ENCODE results near the gene BUD31.

BUD31 gene

DNA sequence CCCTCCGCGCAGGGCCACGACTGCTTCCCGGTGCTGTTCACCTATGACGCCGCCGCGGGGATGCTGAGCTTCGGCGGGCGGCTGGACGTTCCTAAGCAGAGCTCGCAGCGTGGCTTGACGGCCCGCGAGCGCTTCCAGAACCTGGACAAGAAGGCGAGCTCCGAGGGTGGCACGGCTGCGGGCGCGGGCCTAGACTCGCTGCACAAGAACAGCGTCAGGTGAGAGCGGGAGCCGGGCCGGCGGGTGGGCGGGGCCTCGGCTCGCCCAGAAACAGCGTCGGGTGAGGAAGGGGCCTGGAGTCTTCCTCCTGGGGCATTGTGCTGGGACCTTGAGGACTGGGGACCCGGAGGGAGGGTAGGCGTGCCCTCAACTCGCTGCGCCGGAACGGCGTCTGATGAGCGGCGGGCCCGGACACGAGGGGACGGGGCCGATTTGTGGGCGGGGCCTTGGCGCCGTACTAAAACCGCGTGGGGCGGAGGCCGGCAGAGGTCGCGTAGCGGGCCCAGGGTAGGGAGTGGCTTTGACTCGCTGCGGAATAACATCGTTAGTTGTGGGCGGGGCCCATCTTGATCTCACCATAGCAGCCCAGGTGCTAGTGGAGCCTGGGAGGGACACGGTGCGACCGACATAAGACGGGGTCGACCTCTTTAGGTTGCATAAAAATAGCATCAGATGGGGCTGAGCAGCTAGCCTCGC is 16.0 kb upstream of the BUD31 start:
- Histone ChIP-seq H3K27me3 (ENCODE audit: control insufficient read depth, insufficient read depth, low read length) (no peaks in the 10 kb centered on the region), H3K4me3 (ENCODE audit: low read depth, low read length) (peak overlapping the region; percentile 72), H3K9me3 (ENCODE audit: control insufficient read depth, insufficient read depth, low read depth, low read length) (no peaks in the 10 kb centered on the region), H3K36me3 (ENCODE audit: control insufficient read depth, insufficient read depth, low read length) (peaks cover 62% of the 10 kb centered on the region), H3K9ac (ENCODE audit: low read length) (peak overlapping the region; percentile 78), H3K4me1 (ENCODE audit: control insufficient read depth, insufficient read depth, low read length) (peaks cover 13% of the 10 kb centered on the region), H3K27ac (ENCODE audit: low read depth, low read length) (peak overlapping the region; percentile 12; the same call in 1 of the 2 replicates)

- Histone ChIP-seq H3K27ac (ENCODE audit: low read depth, low read length) (peak overlapping the region; percentile 12; the same call in 1 of the 2 replicates), H3K36me3 (ENCODE audit: control insufficient read depth, insufficient read depth, low read length) (peaks cover 62% of the 10 kb centered on the region), H3K4me3 (ENCODE audit: low read depth, low read length) (peak overlapping the region; percentile 72), H3K9me3 (ENCODE audit: control insufficient read depth, insufficient read depth, low read depth, low read length) (no peaks in the 10 kb centered on the region), H3K4me1 (ENCODE audit: control insufficient read depth, insufficient read depth, low read length) (peaks cover 13% of the 10 kb centered on the region), H3K27me3 (ENCODE audit: control insufficient read depth, insufficient read depth, low read length) (no peaks in the 10 kb centered on the region), H3K9ac (ENCODE audit: low read length) (peak overlapping the region; percentile 78)
These were observed 15.2 kb upstream of the BUD31 start for GRCh38 chr7:99393355-99394187.

GRCh38 chr7:99394188-99394502 is 14.6 kb upstream of the BUD31 start:
- Histone ChIP-seq H3K4me3 (ENCODE audit: low read depth, low read length) (no peak overlapping the region), H3K9me3 (ENCODE audit: control insufficient read depth, insufficient read depth, low read depth, low read length) (no peaks in the 10 kb centered on the region), H3K36me3 (ENCODE audit: control insufficient read depth, insufficient read depth, low read length) (peaks cover 68% of the 10 kb centered on the region), H3K27ac (ENCODE audit: low read depth, low read length) (no peak overlapping the region), H3K9ac (ENCODE audit: low read length) (no peak overlapping the region), H3K27me3 (ENCODE audit: control insufficient read depth, insufficient read depth, low read length) (no peaks in the 10 kb centered on the region), H3K4me1 (ENCODE audit: control insufficient read depth, insufficient read depth, low read length) (peaks cover 13% of the 10 kb centered on the region)

GRCh38 chr7:99395616-99396327 is 13.0 kb upstream of the BUD31 start:
- peaks cover 69% of the 10 kb centered on the region for H3K36me3 ChIP-seq (ENCODE audit: control insufficient read depth, insufficient read depth, low read length)
- peaks cover 13% of the 10 kb centered on the region for H3K4me1 ChIP-seq (ENCODE audit: control insufficient read depth, insufficient read depth, low read length)
- H3K9me3 ChIP-seq (ENCODE audit: control insufficient read depth, insufficient read depth, low read depth, low read length) = no peaks in the 10 kb centered on the region
- no peaks in the 10 kb centered on the region for H3K27me3 ChIP-seq (ENCODE audit: control insufficient read depth, insufficient read depth, low read length)
- no peak overlapping the region for H3K9ac ChIP-seq (ENCODE audit: low read length)
- H3K4me3 ChIP-seq (ENCODE audit: low read depth, low read length) = no peak overlapping the region
- no peak overlapping the region for H3K27ac ChIP-seq (ENCODE audit: low read depth, low read length)

DNA sequence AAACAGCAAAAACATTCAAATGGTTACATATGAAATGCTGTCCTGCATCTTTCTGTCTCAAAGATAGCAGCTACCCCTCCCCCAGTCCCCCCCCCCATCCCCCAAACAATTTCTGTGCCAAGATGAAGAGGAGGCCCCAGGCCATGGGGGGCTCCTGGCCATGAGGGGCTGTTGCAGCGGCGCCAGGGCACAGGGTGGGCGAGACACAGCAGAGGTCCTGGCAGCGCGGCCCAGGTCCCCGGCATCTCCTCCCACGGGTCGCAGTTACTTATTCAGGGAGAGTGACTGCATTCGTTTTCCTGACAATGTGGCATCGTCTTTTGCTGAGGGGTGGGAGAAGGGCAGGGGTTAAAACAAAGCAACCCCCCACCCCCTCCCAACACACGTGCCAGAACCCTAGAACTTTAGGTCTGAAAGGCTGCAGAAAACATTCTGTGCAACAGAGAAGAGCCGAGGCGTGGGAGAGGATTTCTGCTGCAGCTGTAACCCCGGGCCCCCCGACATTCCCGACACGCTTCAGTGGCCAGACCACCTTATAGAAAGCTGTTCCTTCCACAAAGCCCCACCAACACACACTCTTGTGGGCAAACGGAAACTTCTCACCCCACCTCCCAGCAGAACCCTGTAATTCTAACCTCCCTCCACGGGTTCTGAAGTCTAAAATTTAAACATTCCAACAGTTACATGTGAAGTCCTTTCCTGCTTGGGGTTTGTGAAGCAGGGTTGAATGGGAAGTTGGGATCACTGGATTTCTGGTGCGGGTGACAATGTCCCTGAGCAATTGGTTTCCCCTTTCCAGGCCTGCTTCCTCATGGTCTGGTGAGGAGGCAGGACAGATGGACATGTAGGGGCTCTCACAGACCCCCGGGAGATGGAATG is 12.1 kb upstream of the BUD31 start:
- H3K36me3 ChIP-seq (ENCODE audit: control insufficient read depth, insufficient read depth, low read length) = peaks cover 71% of the 10 kb centered on the region
- H3K27ac ChIP-seq (ENCODE audit: low read depth, low read length) = no peak overlapping the region
- no peak overlapping the region for H3K9ac ChIP-seq (ENCODE audit: low read length)
- H3K4me1 ChIP-seq (ENCODE audit: control insufficient read depth, insufficient read depth, low read length) = peaks cover 13% of the 10 kb centered on the region
- H3K4me3 ChIP-seq (ENCODE audit: low read depth, low read length) = no peak overlapping the region
- H3K9me3 ChIP-seq (ENCODE audit: control insufficient read depth, insufficient read depth, low read depth, low read length) = no peaks in the 10 kb centered on the region
- no peaks in the 10 kb centered on the region for H3K27me3 ChIP-seq (ENCODE audit: control insufficient read depth, insufficient read depth, low read length)

DNA sequence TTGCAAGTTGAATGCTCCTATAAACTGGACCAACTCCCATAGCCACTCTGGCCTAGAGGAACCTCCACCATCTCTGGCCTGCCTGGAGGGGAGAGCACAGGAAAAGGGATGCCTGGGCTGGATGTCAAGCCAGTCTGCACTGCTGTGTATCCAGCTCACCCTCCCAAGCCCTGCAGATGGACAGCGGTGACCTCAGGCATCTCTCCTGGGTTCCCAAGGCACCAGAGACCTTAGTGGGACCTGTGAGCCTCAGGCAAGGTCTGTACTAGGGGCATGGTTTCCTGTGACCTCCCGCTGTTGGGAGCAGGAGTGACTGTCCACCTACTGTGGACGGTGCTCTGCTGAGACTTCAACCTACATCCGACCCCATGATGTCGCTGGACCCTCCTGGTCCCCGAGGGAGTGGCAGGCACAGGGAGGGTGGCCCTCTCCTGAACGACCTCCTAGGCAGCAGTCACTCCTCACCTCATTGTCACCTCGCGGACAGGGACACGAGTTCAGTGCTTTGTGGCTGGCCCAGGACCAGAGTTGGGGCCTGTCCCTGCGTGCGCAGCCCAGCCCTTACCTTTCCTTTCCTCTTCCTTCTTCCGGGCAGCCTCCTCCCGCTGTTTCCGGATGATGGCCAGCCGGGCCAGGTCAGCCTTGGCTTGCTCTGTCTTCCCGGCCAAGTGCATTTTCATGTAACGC is 11.3 kb upstream of the BUD31 start:
- no peak overlapping the region for H3K9ac ChIP-seq (ENCODE audit: low read length)
- peaks cover 7% of the 10 kb centered on the region for H3K4me1 ChIP-seq (ENCODE audit: control insufficient read depth, insufficient read depth, low read length)
- H3K36me3 ChIP-seq (ENCODE audit: control insufficient read depth, insufficient read depth, low read length) = peaks cover 77% of the 10 kb centered on the region
- no peak overlapping the region for H3K27ac ChIP-seq (ENCODE audit: low read depth, low read length)
- no peak overlapping the region for H3K4me3 ChIP-seq (ENCODE audit: low read depth, low read length)
- H3K9me3 ChIP-seq (ENCODE audit: control insufficient read depth, insufficient read depth, low read depth, low read length) = no peaks in the 10 kb centered on the region
- H3K27me3 ChIP-seq (ENCODE audit: control insufficient read depth, insufficient read depth, low read length) = no peaks in the 10 kb centered on the region

DNA sequence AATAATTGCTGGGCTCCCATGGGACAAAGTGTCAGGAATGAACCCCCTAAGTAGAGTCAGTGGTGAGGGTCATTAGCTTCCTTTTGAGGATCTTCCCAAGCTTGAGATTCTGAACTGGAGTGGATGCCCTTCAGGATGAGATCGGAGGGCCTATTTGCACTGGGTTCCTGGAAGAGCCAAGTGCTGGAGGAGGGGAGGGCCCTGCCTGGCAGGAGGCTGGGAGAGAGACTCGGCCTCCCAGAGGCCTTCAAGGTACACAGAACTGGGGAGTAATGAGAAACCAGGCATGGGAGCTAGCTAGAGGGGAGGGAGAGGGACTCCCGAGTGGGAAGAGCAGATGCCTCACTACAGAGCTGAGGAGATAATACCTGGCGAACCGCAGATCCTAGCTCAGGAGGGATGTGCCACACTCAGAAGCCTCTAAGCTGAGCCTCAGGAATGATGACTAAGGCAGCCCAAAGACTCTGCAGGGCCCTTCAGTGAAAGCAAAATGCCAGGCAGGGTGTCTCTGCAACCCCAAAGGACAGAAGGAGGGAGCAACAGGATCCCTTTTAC is 9.8 kb upstream of the BUD31 start:
- H3K27me3 ChIP-seq (ENCODE audit: control insufficient read depth, insufficient read depth, low read length) = no peaks in the 10 kb centered on the region
- no peak overlapping the region for H3K27ac ChIP-seq (ENCODE audit: low read depth, low read length)
- no peak overlapping the region for H3K9ac ChIP-seq (ENCODE audit: low read length)
- H3K4me3 ChIP-seq (ENCODE audit: low read depth, low read length) = no peak overlapping the region
- peaks cover under 1% of the 10 kb centered on the region; the same call in 1 of the 2 replicates for H3K4me1 ChIP-seq (ENCODE audit: control insufficient read depth, insufficient read depth, low read length)
- no peaks in the 10 kb centered on the region for H3K9me3 ChIP-seq (ENCODE audit: control insufficient read depth, insufficient read depth, low read depth, low read length)
- peaks cover 89% of the 10 kb centered on the region for H3K36me3 ChIP-seq (ENCODE audit: control insufficient read depth, insufficient read depth, low read length)

DNA sequence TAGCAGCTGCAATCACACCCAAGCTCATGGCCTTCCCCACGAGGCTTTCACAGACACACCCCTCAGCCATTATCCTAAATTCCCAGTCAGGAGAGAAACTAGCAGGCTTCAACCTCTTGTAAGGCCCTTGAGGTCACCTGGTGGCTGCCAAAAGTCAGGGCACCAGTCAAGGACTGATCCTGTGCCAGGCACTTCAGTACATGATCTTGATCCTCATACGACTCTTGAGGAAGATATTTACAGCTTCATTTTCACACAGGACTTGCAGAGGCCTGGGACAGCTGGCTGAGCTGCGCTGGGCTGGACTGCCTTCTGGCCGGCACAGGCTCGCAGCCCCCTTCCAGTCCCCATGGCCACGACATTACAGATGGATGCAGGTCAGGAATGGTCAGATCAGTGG is 9.2 kb upstream of the BUD31 start:
- H3K36me3 ChIP-seq (ENCODE audit: control insufficient read depth, insufficient read depth, low read length) = peaks cover 91% of the 10 kb centered on the region
- no peaks in the 10 kb centered on the region for H3K27me3 ChIP-seq (ENCODE audit: control insufficient read depth, insufficient read depth, low read length)
- no peaks in the 10 kb centered on the region for H3K4me1 ChIP-seq (ENCODE audit: control insufficient read depth, insufficient read depth, low read length)
- H3K4me3 ChIP-seq (ENCODE audit: low read depth, low read length) = no peak overlapping the region
- no peak overlapping the region for H3K9ac ChIP-seq (ENCODE audit: low read length)
- no peaks in the 10 kb centered on the region for H3K9me3 ChIP-seq (ENCODE audit: control insufficient read depth, insufficient read depth, low read depth, low read length)
- no peak overlapping the region for H3K27ac ChIP-seq (ENCODE audit: low read depth, low read length)

DNA sequence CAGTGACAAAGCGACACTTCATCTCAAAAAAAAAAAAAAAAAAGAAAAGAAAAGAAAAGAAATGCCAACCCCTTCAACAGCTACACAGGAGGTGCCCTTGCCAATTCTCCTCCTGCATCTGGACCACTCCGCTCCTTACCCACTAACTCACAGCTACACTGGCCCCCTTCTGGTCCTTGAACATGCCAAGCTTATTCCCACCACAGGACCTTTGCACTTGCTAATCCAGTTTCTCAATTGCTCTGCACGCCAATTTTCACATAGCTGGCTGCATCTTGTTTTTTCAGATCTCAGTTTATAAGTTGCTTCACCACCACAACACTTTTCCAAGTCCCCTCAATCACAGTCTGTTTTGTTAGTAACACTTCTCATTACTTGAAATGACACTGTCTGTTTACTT is 5.9 kb upstream of the BUD31 start:
- H3K36me3 ChIP-seq (ENCODE audit: control insufficient read depth, insufficient read depth, low read length) = peaks cover 75% of the 10 kb centered on the region
- H3K27me3 ChIP-seq (ENCODE audit: control insufficient read depth, insufficient read depth, low read length) = no peaks in the 10 kb centered on the region

GRCh38 chr7:99403764-99404163 is 5.0 kb upstream of the BUD31 start:
- Histone ChIP-seq H3K27me3 (ENCODE audit: control insufficient read depth, insufficient read depth, low read length) (no peaks in the 10 kb centered on the region), H3K27ac (ENCODE audit: low read depth, low read length) (no peak overlapping the region), H3K4me1 (ENCODE audit: control insufficient read depth, insufficient read depth, low read length) (peaks cover 12% of the 10 kb centered on the region), H3K9me3 (ENCODE audit: control insufficient read depth, insufficient read depth, low read depth, low read length) (no peaks in the 10 kb centered on the region), H3K4me3 (ENCODE audit: low read depth, low read length) (no peak overlapping the region), H3K9ac (ENCODE audit: low read length) (no peak overlapping the region), H3K36me3 (ENCODE audit: control insufficient read depth, insufficient read depth, low read length) (peaks cover 65% of the 10 kb centered on the region)

More for the DNA sequence above, 5.9 kb upstream of the BUD31 start:
- H3K4me1 ChIP-seq (ENCODE audit: control insufficient read depth, insufficient read depth, low read length) = peaks cover 12% of the 10 kb centered on the region
- H3K9ac ChIP-seq (ENCODE audit: low read length) = no peak overlapping the region
- H3K27ac ChIP-seq (ENCODE audit: low read depth, low read length) = no peak overlapping the region
- H3K4me3 ChIP-seq (ENCODE audit: low read depth, low read length) = no peak overlapping the region
- no peaks in the 10 kb centered on the region for H3K9me3 ChIP-seq (ENCODE audit: control insufficient read depth, insufficient read depth, low read depth, low read length)

Data from HUES6 (cell line).